ENCODE measurements around the gene ZBTB25.

ZBTB25 gene

GRCh38 chr14:64464651-64465050 lies 39.0 kb downstream of the ZBTB25 start:
- no peaks in the 10 kb centered on the region for H3K9me2 ChIP-seq (ENCODE audit: low read depth, low read length)
- peak overlapping the region; percentile 70 for H3K4me3 ChIP-seq (ENCODE audit: low read depth, low read length, poor library complexity, severe bottlenecking)
- no peaks in the 10 kb centered on the region for H4K20me1 ChIP-seq (ENCODE audit: insufficient read depth, low read length)
- no peaks in the 10 kb centered on the region for H3K9me3 ChIP-seq (ENCODE audit: low read length)
- no peak overlapping the region for H2AFZ ChIP-seq (ENCODE audit: low read length)
- H3K27me3 ChIP-seq (ENCODE audit: insufficient read depth, low read length) = no peaks in the 10 kb centered on the region
- no peak for TF ChIP-seq EZH2 (IDR thresholded peaks at IDR 0.05; ENCODE audit: borderline replicate concordance, low read length)
- TF ChIP-seq, protein P1, sequence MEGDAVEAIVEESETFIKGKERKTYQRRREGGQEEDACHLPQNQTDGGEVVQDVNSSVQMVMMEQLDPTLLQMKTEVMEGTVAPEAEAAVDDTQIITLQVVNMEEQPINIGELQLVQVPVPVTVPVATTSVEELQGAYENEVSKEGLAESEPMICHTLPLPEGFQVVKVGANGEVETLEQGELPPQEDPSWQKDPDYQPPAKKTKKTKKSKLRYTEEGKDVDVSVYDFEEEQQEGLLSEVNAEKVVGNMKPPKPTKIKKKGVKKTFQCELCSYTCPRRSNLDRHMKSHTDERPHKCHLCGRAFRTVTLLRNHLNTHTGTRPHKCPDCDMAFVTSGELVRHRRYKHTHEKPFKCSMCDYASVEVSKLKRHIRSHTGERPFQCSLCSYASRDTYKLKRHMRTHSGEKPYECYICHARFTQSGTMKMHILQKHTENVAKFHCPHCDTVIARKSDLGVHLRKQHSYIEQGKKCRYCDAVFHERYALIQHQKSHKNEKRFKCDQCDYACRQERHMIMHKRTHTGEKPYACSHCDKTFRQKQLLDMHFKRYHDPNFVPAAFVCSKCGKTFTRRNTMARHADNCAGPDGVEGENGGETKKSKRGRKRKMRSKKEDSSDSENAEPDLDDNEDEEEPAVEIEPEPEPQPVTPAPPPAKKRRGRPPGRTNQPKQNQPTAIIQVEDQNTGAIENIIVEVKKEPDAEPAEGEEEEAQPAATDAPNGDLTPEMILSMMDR (IDR thresholded peaks at IDR 0.05; ENCODE audit: low read length) = no peak
- peak overlapping the region; percentile 3 for H3K27ac ChIP-seq (ENCODE audit: low read depth, low read length, poor library complexity, severe bottlenecking)
- H3K9ac ChIP-seq (ENCODE audit: low read length) = peak overlapping the region; percentile 79
- peaks cover 31% of the 10 kb centered on the region for H3K4me1 ChIP-seq (ENCODE audit: insufficient read depth, low read length, severe bottlenecking)
- H3F3A ChIP-seq (ENCODE audit: insufficient read depth, low read length) = no peaks in the 10 kb centered on the region
- no peaks in the 10 kb centered on the region for H3K79me2 ChIP-seq (ENCODE audit: insufficient read depth, low read length)
- H3K36me3 ChIP-seq (ENCODE audit: insufficient read depth, low read length) = peaks cover 17% of the 10 kb centered on the region; the same call in 1 of the 2 replicates
- H3K4me2 ChIP-seq (ENCODE audit: low read length) = peak overlapping the region; percentile 95

GRCh38 chr14:64463873-64464272 lies 39.8 kb downstream of the ZBTB25 start:
- Histone ChIP-seq H3K4me1 (ENCODE audit: insufficient read depth, low read length, severe bottlenecking) (peaks cover 31% of the 10 kb centered on the region), H3K27me3 (ENCODE audit: insufficient read depth, low read length) (no peaks in the 10 kb centered on the region), H3K9ac (ENCODE audit: low read length) (no peak overlapping the region), H2AFZ (ENCODE audit: low read length) (no peak overlapping the region), H3K4me3 (ENCODE audit: low read depth, low read length, poor library complexity, severe bottlenecking) (no peak overlapping the region), H3K9me3 (ENCODE audit: low read length) (no peaks in the 10 kb centered on the region), H3K27ac (ENCODE audit: low read depth, low read length, poor library complexity, severe bottlenecking) (no peak overlapping the region), H3K79me2 (ENCODE audit: insufficient read depth, low read length) (no peaks in the 10 kb centered on the region), H3K4me2 (ENCODE audit: low read length) (no peak overlapping the region; the same call in 1 of the 2 replicates), H3K9me2 (ENCODE audit: low read depth, low read length) (no peaks in the 10 kb centered on the region), H4K20me1 (ENCODE audit: insufficient read depth, low read length) (no peaks in the 10 kb centered on the region), H3F3A (ENCODE audit: insufficient read depth, low read length) (no peaks in the 10 kb centered on the region), H3K36me3 (ENCODE audit: insufficient read depth, low read length) (peaks cover 25% of the 10 kb centered on the region; the same call in 1 of the 2 replicates)
- TF ChIP-seq EZH2 (IDR thresholded peaks at IDR 0.05; ENCODE audit: borderline replicate concordance, low read length) = no peak
- TF ChIP-seq, protein P1 (IDR thresholded peaks at IDR 0.05; ENCODE audit: low read length) = no peak

GRCh38 chr14:64463195-64463594 lies 40.4 kb downstream of the ZBTB25 start:
- H3K4me2 ChIP-seq (ENCODE audit: low read length) = no peak overlapping the region
- TF ChIP-seq, protein P1 (IDR thresholded peaks at IDR 0.05; ENCODE audit: low read length) = no peak
- no peak for TF ChIP-seq EZH2 (IDR thresholded peaks at IDR 0.05; ENCODE audit: borderline replicate concordance, low read length)
- no peak overlapping the region for H3K27ac ChIP-seq (ENCODE audit: low read depth, low read length, poor library complexity, severe bottlenecking)

More at GRCh38 chr14:64463195-64463594, 40.4 kb downstream of the ZBTB25 start:
- Histone ChIP-seq H3K4me1 (ENCODE audit: insufficient read depth, low read length, severe bottlenecking) (peaks cover 31% of the 10 kb centered on the region), H3K36me3 (ENCODE audit: insufficient read depth, low read length) (peaks cover 32% of the 10 kb centered on the region; the same call in 1 of the 2 replicates), H3K27me3 (ENCODE audit: insufficient read depth, low read length) (no peaks in the 10 kb centered on the region), H3K9ac (ENCODE audit: low read length) (no peak overlapping the region), H3K9me2 (ENCODE audit: low read depth, low read length) (no peaks in the 10 kb centered on the region), H3K79me2 (ENCODE audit: insufficient read depth, low read length) (no peaks in the 10 kb centered on the region), H2AFZ (ENCODE audit: low read length) (no peak overlapping the region), H3K9me3 (ENCODE audit: low read length) (no peaks in the 10 kb centered on the region), H3F3A (ENCODE audit: insufficient read depth, low read length) (no peaks in the 10 kb centered on the region), H3K4me3 (ENCODE audit: low read depth, low read length, poor library complexity, severe bottlenecking) (no peak overlapping the region), H4K20me1 (ENCODE audit: insufficient read depth, low read length) (no peaks in the 10 kb centered on the region)

Measured in OCI-LY1 (cell line).